ENCODE results near the gene EIF4E3. TPM values are rescaled to one million over a fixed set of nuclear protein-coding genes. Genes with fewer than 3 reads are reported as not detected.
A peak's percentile ranks its signal among the peaks of the same experiment; 100 is the strongest.

The EIF4E3 gene
- total RNA-seq, 1 donor: 2.9 TPM

DNA sequence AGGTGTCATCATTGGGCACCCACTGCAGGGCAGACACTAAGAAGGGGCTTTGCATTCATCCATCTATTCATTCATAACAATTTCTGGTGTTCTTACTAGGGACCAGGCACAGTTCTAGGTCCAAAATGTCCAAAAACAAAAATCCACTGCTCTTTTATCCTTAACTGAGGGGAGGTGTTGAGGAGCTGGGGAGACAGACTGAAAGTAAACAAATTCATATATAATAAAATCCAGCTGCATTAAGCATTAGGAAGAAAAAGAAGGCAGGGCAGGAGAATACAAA, 1.1 kb downstream of the EIF4E3 start:
- Histone ChIP-seq H3K27ac (ENCODE audit: low read depth, low read length) (no peak overlapping the region), H3K9me3 (ENCODE audit: low read depth, low read length) (no peaks in the 10 kb centered on the region), H3K36me3 (ENCODE audit: insufficient read depth, low read length) (no peaks in the 10 kb centered on the region), H4K20me1 (ENCODE audit: insufficient read depth, low read length) (no peaks in the 10 kb centered on the region), H3K27me3 (ENCODE audit: insufficient read depth, low read length) (peaks cover 46% of the 10 kb centered on the region), H2AFZ (ENCODE audit: low read length) (no peak overlapping the region), H3K4me1 (ENCODE audit: insufficient read depth, low read length) (peaks cover 7% of the 10 kb centered on the region), H3K79me2 (ENCODE audit: insufficient read depth, low read length) (no peaks in the 10 kb centered on the region), H3K4me2 (ENCODE audit: insufficient read depth, low read length) (peak overlapping the region; percentile 87), H3K4me3 (ENCODE audit: insufficient read depth, low read length) (peak overlapping the region; percentile 73)
- TF ChIP-seq, protein P1, sequence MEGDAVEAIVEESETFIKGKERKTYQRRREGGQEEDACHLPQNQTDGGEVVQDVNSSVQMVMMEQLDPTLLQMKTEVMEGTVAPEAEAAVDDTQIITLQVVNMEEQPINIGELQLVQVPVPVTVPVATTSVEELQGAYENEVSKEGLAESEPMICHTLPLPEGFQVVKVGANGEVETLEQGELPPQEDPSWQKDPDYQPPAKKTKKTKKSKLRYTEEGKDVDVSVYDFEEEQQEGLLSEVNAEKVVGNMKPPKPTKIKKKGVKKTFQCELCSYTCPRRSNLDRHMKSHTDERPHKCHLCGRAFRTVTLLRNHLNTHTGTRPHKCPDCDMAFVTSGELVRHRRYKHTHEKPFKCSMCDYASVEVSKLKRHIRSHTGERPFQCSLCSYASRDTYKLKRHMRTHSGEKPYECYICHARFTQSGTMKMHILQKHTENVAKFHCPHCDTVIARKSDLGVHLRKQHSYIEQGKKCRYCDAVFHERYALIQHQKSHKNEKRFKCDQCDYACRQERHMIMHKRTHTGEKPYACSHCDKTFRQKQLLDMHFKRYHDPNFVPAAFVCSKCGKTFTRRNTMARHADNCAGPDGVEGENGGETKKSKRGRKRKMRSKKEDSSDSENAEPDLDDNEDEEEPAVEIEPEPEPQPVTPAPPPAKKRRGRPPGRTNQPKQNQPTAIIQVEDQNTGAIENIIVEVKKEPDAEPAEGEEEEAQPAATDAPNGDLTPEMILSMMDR (IDR thresholded peaks at IDR 0.05; ENCODE audit: extremely low read depth, low read depth, low read length): no peak
- no peak for DNase-seq (ENCODE audit: insufficient read length, low spot score, missing footprints)

DNA sequence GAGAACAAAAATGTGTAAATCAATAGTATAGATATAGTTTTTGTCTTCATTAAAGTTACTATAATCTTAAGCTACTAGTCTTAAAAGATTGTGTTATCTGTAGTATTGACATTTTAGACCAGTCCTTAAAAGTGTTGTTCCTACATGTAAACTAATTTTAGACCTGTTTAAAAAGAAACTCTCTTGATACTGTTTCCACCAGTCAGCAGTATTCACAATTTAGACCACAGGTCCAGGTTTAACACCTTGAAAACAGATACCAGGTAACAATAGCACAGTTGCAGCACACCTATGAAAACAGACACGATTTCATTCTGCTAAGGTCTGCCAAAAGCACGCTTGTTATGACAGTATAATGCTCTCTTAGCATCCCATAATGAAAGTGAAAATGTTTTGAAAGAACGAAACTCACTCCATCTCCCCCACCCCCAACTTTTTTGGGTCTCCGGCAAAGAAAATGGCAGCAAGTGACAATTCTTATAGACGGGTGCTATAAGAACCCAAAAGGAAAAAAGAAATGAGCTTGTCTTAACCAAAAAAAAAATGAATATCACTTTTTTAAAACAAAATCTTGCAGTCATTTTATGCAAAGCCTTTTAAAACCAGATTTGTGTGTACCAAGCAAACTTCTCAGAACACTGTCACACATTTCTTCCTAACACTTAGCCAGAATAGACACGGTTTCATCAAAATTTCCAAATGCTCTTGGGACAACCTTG, 1.6 kb downstream of the EIF4E3 start:
- no peak for DNase-seq (ENCODE audit: insufficient read length, low spot score, missing footprints)
- no peaks in the 10 kb centered on the region for H3K36me3 ChIP-seq (ENCODE audit: insufficient read depth, low read length)
- no peaks in the 10 kb centered on the region for H3K79me2 ChIP-seq (ENCODE audit: insufficient read depth, low read length)
- TF ChIP-seq, protein P1 (IDR thresholded peaks at IDR 0.05; ENCODE audit: extremely low read depth, low read depth, low read length): no peak
- H3K27me3 ChIP-seq (ENCODE audit: insufficient read depth, low read length): peaks cover 45% of the 10 kb centered on the region
- peaks cover 7% of the 10 kb centered on the region for H3K4me1 ChIP-seq (ENCODE audit: insufficient read depth, low read length)
- no peak overlapping the region for H2AFZ ChIP-seq (ENCODE audit: low read length)
- no peaks in the 10 kb centered on the region for H3K9me3 ChIP-seq (ENCODE audit: low read depth, low read length)
- H4K20me1 ChIP-seq (ENCODE audit: insufficient read depth, low read length): no peaks in the 10 kb centered on the region
- no peak overlapping the region for H3K27ac ChIP-seq (ENCODE audit: low read depth, low read length)
- H3K4me3 ChIP-seq (ENCODE audit: insufficient read depth, low read length): no peak overlapping the region
- H3K4me2 ChIP-seq (ENCODE audit: insufficient read depth, low read length): no peak overlapping the region

DNA sequence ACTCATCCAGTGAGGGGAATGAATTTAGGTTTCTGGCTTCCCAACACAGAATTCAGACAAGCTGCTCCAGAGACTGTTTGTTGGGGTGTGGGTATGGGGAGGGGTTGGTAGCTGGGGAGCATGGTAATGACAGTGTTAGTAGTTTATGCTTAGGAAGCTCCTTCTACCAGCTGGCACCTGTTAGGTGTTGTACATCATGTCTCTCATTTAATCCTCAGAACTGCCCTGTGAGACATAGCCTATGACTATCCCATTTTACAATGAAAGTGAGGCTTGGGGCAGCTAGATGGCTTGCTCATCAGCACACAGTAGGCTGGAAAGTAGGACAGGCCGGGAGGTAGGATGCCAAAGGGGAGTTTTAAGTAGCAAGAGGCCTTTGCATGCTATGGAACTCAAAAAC, 2.5 kb downstream of the EIF4E3 start:
- Histone ChIP-seq H4K20me1 (ENCODE audit: insufficient read depth, low read length) (no peaks in the 10 kb centered on the region), H2AFZ (ENCODE audit: low read length) (no peak overlapping the region), H3K4me1 (ENCODE audit: insufficient read depth, low read length) (peaks cover 7% of the 10 kb centered on the region), H3K4me2 (ENCODE audit: insufficient read depth, low read length) (no peak overlapping the region), H3K36me3 (ENCODE audit: insufficient read depth, low read length) (no peaks in the 10 kb centered on the region), H3K27ac (ENCODE audit: low read depth, low read length) (no peak overlapping the region), H3K4me3 (ENCODE audit: insufficient read depth, low read length) (no peak overlapping the region), H3K9me3 (ENCODE audit: low read depth, low read length) (no peaks in the 10 kb centered on the region), H3K27me3 (ENCODE audit: insufficient read depth, low read length) (peaks cover 47% of the 10 kb centered on the region), H3K79me2 (ENCODE audit: insufficient read depth, low read length) (no peaks in the 10 kb centered on the region)
- no peak for DNase-seq (ENCODE audit: insufficient read length, low spot score, missing footprints)
- TF ChIP-seq, protein P1 (IDR thresholded peaks at IDR 0.05; ENCODE audit: extremely low read depth, low read depth, low read length): no peak

DNA sequence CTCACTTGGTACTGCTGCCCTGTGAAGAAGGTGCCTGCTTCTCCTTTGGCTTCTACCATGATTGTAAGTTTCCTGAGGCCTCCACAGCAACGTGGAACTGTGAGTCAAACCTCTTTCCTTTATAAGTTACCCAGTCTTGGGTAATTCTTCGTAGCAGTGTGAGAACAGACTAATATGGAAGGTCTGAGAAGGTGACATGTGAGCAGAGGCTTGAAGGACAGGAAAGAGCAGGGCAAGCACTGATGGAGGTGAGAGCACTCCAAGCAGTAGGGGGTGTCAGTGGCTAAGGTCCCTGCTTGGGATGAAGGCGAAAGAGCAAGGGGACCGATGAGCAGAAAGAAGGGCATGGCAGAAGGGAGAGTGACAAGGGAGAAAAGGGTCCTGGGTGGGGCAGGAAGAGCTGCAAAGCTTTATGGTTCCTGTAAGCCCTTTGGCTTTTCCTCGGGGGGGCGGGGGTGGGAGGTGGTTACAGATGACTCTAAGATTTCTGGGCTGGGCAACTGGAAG, 3.5 kb downstream of the EIF4E3 start:
- peaks cover 7% of the 10 kb centered on the region for H3K4me1 ChIP-seq (ENCODE audit: insufficient read depth, low read length)
- H2AFZ ChIP-seq (ENCODE audit: low read length): no peak overlapping the region
- H3K4me2 ChIP-seq (ENCODE audit: insufficient read depth, low read length): no peak overlapping the region
- DNase-seq (ENCODE audit: insufficient read length, low spot score, missing footprints): no peak
- TF ChIP-seq, protein P1 (IDR thresholded peaks at IDR 0.05; ENCODE audit: extremely low read depth, low read depth, low read length): no peak
- H3K27ac ChIP-seq (ENCODE audit: low read depth, low read length): no peak overlapping the region
- peaks cover 47% of the 10 kb centered on the region for H3K27me3 ChIP-seq (ENCODE audit: insufficient read depth, low read length)
- H3K9me3 ChIP-seq (ENCODE audit: low read depth, low read length): no peaks in the 10 kb centered on the region
- no peaks in the 10 kb centered on the region for H4K20me1 ChIP-seq (ENCODE audit: insufficient read depth, low read length)
- H3K4me3 ChIP-seq (ENCODE audit: insufficient read depth, low read length): no peak overlapping the region
- no peaks in the 10 kb centered on the region for H3K36me3 ChIP-seq (ENCODE audit: insufficient read depth, low read length)
- no peaks in the 10 kb centered on the region for H3K79me2 ChIP-seq (ENCODE audit: insufficient read depth, low read length)
